ENCODE data around the gene SLC22A16.
"Not testable (repeated sequence)": the region's sequence is repeated elsewhere in the genome, so short reads cannot be mapped to it uniquely, and the experiment has no call there.

SLC22A16 gene

DNA sequence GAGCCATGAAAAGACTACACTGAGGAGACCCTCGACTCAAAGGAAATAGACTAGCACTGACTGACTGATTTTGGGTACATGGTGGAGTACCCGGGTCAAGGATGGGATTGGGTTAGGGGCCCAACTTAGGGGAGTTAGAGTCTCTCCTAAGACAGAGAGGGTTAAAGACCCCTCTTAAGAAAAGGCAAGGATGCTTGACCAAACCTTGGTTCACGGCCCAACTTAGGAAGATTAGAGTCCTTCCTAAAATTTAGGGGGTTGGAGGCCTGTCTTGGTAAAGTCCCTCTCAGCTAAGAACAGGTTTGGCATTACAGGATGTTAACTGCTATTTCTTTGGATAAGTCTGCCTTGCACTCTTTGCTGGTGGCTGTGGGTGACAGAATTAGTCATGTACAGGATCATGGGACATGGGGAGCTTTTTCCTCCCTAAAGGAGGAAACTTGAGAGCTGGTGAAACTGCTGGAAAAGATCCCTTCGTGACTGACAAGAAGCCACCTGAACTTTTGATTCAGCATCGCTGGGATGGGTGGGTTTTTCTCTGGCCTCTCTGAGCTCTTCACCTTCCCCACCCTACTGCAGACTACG is 12.3 kb upstream of the SLC22A16 start:
- no peak for DNase-seq

DNA sequence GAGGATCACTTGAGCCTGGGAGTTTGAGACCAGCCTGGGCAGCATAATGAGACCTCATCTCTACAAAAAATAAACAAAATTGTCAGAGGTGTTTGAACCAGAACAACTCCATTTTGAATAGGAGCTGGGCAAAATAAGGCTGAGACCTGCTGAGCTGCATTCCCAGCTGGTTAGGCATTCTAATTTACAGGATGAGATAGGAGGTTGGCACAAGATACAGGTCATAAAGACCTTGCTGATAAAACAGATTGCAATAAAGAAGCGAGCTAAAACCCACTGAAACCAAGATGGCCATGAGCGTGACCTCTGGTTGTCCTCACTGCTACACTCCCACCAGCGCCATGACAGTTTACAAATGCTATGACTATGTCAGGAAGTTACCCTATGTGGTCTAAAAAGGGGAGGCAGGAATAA is 11.6 kb upstream of the SLC22A16 start:
- DNase-seq: not testable (repeated sequence)

DNA sequence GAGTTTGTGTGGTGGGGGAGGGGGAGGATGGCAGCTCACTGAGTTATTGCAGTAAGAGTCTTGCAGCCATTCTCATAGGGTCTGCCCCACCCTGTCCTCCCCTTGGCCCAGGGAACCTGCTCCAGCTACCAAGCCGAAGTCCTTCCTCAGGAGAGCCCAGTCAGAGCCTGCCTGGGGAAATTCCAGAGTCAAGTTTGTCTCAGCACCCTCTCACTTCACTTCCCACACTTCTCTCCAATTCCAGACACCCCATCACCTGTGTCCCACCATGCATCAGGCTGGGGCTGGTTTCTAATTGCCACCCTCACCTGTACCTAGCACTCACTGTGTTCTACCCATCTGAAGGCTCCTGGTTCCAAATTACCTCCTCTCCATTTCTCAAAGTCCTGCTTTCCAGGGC is 10.3 kb upstream of the SLC22A16 start:
- no peak for DNase-seq

DNA sequence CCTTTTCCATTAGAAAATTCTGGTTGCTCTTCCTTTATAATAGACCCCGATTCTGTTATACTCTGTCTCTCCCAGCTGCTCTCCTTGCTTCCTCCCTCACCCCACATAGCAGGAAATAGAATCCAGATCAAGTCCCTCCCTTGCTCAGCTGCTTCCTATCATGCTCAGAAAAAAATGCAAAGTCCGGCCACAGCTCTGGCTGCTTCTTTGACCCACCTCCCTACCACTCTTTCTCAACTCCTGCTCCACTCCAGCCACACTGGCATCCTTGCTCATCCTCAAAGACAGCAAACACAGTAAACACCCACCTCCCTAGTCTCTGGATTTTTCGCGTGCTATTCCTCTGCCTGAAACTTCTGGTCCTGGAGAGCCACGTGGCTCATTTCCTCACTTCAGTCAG is 9.1 kb upstream of the SLC22A16 start:
- no peak for DNase-seq

DNA sequence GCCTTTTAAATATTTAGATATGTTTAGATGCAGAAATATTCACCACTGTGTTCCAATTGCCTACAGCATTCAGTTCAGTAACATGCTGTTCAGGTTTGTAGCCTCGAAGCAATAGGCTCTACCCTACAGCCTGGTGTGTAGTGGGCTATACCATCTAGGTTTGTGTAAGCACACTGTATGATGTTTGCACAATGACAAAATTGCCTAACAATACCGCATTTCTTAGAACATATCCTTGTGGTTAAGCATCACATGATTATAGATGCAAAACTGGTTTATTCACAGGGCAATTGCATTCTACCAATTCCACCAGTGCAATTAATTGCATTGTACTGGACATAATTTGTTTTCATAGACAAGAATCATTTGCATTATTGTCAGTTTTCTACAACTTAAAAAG is 7.9 kb upstream of the SLC22A16 start:
- DNase-seq: no peak

DNA sequence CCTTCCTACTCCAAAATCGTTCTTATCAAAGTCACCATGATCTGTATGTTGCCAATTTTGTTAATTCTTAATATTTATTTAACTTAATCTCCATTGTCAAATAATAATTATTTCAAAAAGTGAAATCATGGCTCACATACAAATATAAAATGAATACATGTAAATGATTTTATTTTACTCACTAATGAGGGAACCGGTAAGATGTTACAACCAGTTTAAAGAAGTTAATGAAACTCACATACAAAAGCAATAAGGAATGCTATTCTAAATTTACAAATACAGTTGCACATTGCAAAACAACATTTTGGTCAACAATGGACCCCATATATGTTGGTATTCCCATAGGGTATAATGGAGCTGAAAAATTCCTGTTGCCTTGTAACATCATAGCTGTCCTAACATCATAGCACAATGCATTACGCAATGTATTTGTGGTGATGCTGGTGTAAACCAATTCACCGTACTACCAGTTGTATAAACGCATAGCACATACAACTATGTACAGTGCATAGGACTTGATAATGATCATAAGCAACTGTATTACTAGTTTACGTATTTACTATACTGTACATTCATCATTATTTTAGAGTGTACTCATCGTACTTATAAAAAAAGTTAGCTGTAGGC is 6.5 kb upstream of the SLC22A16 start:
- no peak for DNase-seq

DNA sequence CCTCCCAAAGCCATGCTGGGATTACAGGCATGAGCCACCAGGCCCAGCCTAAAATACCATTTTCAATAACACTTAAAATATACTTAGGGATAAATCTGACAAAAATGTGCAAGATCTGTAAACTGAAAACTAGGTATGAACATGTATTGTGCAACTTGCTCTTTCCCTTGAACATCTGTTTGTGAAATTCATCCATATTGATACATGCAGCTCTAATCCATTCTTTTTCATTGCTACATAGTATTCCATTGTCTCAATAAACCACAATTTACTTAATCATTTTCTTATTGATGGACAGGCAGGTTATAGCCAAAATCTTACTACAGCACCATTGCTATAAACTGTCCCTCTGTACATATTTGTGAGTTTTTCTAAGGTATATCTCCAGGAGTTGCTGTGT is 4.7 kb upstream of the SLC22A16 start:
- no peak for DNase-seq

DNA sequence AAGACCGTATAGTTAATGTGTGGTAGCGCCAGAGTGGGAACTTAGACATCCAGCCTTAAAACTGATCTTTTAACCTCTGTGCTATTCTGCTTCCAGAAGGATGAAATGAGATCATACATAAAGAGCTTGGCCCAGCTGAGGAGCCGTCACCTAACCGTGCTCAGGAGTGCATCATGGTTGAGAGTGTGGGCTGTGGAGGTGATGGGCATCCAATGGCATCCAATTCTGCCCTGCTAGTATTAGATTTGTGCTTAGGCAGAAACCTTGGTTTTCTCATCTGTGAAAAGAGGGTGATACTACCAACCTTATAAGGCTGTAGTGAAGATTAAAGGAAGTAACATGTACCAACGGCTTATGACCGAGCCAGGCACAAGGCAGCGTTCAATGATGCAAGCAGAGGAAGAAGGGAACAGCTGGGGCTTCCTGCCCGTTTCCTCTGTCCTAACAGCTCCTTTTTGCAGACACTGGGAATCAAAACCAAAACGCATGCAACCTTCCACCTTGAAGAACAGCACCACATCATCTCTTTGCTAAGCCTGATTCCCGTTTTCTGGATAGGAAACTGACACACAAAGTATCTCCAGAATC is 1.3 kb downstream of the SLC22A16 start:
- DNase-seq: no peak

DNA sequence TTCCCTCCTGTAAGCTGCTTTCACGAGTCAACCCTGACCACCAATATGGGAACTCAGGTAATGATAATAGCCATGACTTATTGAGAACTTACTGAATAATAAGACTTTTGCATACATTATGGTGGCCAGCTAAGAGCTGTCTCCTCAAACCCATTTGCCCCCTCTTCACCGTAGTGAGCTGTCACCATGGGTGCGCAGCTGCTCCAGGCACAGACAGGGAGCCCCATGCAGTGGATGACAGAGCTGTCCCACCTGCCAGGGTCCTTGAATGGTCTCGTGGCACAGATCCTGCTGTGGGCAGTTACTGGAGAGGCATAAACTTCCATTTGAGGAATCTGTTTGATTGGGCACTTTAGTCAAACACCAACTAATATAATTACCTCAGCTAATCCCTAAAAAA is 1.9 kb downstream of the SLC22A16 start:
- DNase-seq: no peak

DNA sequence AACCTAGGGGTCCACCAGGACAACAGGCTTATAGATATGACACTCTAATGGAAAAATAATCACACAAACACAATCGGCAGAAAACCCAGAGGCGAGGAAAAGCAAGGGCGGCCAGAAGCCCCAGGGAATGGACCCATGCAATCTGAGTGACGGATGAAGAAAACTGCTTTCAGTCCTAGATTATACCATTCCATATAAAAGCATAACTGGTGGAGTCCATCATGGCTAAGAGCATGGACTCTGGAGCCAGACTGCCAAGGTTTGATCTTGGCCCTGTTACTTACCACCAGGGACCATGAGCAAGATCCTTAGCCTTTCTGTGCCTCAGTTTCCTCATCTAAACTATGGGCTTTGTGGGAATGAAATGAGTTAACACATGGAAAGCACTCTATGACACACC is 3.7 kb downstream of the SLC22A16 start:
- DNase-seq: no peak

DNA sequence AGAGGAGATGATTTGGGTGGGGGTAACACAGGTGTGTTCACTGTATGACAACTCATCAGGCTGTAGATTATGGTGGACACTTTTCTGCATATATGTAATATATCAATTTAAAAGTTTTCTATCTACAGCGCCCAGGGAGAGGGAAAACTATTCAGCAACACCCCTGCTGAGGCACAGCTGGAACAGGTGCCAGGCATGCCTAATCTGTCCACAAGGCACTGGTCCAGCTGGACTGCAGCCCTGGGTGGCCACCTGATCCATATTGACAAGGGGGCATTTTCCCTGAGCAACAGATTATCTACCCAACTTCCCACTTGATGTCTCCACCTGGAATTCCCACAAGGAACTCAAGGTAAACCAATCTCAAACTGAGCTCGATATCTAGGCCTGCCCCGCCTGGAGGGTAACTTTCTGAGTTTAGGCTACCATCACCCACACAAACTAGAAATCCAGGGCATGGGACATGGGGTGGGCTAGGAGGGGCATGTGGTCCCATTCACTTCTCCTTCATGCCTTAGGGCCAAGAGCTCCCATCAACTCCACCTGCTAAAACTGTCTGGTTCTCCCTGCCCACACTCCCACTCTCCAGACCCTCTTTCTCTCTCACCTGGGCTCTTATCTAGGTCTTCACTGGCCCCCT is 4.6 kb downstream of the SLC22A16 start:
- no peak for DNase-seq

DNA sequence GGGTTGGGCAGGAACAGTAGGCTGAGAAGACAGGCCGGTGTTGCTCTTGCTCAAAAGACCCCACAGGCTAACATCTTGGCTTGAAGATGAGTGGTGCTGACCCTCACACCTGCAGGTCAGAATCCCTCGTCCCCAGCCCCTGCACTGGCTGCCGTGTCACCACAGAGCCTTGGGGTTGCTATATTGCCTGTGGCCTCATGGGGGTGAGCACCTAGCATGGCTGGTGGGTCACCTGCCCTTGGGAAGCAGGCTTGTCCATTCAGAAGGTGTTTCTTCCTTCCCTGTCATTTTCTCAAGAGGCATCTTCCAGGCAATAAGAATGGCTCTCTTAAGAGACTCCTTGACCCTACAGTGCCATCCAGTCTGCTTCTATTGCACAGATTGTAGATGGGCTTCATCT is 7.7 kb downstream of the SLC22A16 start:
- DNase-seq: no peak

DNA sequence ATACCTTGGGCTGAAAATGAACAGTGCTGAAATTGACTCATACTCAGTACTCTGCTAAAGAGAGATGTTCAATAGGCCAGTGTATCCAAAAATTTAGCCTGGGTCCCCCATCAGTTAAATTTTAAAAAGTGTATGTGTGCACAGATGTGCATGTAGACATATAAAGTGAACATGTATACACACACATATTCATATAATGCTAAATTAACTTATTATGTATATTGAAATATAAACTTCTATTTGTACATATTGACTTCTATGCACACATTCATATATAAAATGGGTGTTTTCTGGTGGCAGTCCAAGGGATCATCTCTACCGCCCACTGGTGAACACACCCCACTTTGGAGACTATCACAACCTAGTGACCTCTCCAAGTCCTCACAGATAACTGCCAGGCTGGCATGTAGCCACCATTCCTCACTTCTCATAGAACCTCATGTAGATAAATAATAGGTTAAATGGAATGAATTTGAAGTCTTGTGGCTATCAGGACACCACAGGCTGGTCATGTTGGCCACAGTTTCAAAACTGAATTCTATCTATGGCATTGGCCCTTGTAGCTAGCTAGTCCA is 8.8 kb downstream of the SLC22A16 start:
- DNase-seq: no peak

DNA sequence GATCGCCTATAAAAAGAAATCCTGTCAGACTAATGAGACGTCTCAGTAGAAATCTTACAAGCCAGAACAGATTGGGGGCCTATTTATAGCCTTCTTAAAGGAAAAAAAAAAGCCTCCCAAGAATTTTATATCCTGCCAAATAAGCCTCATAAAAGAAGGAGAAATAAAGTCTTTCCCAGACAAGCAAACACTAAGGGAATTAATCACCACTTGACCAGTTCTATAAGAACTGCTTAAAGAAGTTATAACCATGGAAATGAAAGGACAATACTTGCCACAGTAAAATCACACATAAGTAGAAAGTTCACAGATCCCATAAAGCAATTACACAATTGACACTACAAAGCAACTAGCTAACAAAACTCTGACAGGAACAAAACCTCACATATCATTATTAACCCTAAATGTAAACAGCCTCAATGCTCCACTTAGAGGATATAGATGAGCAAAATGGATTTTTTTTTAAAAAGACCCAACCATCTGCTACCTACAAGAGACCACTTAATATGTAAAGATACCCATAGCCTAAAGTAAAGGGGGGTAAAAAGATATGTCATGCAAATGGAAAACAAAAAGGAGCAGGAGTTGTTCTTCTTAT is 13.4 kb downstream of the SLC22A16 start:
- DNase-seq: no peak

DNA sequence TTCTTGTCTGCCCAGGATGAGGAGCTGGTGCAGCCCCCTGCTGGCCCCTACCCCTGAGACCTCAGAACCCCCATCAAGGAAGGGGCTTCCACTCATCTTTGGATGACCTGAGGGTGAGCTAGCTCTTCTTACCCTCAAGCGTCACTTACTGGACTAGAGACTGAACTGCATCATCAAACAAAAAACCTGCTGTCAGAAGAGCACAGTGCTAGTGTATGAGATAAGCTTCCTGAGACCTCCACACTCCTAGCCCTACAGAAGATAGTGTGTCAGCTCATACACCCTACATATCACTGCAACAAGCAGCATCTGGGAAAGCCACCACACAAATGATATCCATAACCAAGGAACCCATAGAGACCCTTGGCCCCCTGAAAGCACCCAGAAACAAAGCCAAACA is 15.0 kb downstream of the SLC22A16 start:
- no peak for DNase-seq

DNA sequence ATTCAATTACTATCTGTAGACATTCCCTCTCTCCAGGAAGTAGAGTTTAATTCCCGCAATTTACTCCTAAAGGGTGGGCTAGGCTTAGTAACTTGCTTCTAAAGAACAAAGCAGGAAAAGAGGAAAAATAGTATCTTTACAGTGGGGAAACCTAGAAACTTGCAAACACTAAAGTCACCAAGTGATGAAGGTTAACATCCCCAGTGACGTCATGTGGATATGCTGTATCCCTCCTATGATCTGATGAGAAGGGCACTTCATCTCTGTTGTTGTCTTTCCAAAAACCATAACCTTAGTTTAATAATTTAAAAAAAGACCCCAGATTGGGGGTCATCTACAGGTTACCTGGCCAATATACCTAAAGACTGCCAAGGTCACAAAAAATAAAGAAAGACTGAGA is 17.3 kb downstream of the SLC22A16 start:
- no peak for DNase-seq

DNA sequence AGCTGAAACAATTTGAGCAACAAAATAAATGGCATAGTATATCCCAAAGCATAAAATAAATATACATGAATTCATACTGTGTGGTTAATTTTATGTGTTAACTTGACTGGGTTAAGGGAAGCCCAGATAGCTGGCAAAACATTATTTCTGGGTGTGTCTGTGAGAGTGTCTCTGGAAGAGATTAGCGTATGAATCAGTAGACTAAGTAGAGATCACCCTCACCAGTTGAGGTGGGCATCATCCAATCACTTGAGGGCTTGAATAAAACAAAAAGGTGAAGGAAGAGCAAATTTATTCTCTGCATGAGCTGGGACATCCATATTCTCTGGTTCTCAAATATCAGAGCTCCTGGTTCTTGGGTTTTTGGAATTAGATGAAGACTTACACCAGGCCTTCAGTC is 17.9 kb downstream of the SLC22A16 start:
- no peak for DNase-seq

DNA sequence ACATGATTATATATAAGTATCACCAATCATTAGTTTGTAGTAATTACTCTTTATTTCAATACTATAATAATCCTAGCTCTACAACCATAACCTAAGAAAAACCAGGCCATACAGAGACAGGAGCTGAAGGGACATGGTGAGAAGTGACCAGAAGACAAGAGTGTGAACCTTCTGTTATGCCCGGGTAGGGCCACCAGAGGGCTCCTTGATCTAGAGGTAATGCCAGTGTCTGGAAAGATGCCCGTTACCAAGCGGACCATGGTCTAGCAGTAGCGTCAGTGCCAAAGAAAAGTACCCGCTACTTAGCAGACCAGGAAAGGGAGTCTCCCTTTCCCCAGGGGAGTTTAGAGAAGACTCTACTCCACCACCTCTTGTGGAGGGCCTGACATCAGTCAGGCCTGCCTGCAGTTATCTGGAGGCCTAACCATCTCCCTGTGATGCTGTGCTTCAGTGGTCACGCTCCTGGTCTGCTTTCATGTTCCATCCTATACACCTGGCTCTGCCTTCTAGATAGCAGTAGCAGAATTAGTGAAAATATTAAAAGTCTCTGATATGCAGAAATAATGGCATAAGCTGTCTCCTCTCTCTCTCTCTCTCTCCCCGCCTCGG is 18.7 kb downstream of the SLC22A16 start:
- not testable (repeated sequence) for DNase-seq

DNA sequence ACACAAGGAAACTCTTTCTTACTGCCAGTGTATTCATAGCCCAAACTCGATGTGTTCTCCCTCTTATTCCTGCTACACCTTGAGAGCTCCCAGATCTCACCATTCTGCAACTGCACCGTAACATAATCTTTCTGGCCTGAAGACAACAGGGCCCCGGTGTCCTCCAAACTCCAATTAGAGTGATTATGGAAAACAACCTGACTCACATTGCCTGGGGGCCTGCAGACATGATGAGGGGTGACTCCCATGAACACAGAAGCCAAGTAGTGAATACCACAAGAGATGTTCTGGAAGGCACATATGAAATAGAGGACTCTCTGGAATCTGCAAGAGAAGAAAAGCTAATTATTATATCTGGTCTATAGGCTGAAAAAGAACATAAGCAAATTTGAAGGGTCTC is 19.7 kb downstream of the SLC22A16 start:
- DNase-seq: no peak

DNA sequence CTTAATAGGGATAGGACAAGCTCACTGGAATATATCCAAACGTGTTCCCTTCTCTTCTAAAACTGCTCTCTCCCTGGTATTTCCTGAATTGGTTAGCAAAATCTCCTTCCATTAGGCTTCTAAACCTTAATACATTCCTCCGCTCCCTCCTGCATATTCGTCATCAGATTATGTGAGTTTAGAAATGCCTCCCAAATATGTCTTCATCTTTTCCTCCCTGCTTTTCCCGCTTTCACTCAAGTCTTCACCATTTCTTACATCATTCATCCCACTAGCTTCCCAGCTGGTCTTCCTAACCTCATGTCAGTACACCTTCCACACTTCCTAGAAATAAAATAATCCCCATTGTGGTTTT is 26.9 kb downstream of the SLC22A16 start:
- DNase-seq: no peak

DNA sequence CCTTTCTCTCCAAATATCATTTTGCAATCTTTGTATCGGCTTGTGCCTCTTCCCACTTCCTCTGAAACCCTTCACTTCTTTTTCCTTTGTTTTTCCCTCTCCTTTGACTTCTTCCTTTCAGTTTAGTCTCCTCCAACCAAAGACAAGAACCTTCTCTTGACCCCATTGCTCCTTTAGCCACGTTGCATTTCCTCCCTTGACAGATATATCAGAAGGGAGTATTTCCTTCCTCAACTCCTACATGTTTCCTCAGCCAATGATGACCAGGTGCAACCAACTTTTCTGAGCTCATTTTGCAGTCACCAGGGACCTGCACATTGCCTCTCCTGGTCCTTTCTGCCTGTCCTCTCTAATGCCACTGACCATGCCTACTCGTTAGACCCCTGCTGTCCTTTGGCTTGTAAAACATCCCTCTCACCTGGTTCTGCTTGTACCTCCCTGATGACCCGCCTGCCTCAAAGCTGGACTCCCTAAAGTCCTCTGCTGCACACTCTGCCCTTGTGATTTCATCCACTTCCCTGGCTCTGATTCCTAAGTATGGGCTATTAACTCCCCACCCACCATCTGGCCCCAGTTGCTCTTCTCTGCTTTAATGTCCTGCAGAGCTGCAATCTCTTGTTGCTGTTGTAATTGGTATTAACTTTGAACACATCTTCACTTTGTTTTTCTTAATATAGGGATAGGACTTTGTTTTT is 27.4 kb downstream of the SLC22A16 start:
- DNase-seq: no peak

DNA sequence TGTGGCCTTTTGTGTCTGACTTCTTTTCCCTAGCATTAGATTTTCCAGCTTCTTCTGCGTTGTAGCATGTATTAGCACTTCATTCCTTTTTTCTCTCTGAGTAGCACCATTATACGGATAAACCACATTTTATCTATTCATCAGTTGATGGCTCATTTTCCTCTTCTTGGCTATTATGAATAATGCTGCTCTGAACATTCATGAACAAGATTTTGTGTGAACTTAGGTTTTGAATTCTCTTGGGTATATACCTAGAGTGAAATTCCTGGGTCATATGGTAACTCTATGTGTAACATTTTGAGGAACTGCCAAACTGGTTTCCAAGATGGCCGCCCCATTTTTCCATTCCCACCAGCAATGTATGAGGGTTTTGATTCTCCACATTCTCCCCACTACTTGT is 28.7 kb downstream of the SLC22A16 start:
- DNase-seq: no peak

DNA sequence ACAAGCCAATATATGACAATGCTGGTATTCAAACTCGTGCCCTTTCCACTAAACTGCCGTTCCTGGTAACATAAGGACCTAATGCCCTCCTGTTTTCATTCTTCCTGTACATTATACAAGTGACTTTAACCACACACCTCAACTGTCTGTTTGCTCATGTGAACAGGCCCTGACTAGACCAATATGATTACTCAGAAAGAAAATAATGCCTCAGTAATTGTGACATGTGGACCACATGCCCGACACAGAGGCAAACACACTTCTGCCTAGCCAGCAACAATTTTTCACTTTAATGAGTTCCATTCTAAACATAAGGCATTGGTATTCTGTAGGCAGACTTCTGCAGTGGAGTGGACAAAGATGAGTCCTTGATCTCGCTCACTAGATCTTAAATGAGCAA is 30.0 kb downstream of the SLC22A16 start:
- no peak for DNase-seq
